Thoracic aorta (tissue), 2 donors: ENCODE results near the gene CLRN3. TPM values are rescaled to one million over a fixed set of nuclear protein-coding genes. Genes with fewer than 3 reads are reported as not detected.

ENCODE experiments used
- ATAC-seq: fragments of 150-250 bp; one replicate; pipeline ENCODE4 v1.8.0; 2017; ENCODE audit warnings: low read depth; ENCODE audit not compliant: insufficient number of reproducible peaks, low FRiP score
- DNase-seq: peaks from one replicate; pipeline ENCODE4 v3.0.0-alpha.2; 2020; ENCODE audit warnings: low spot score
- H3K27ac ChIP-seq, 2 donors: fragments of 200-600 bp; sonication (generic); 1 replicate in 1 of 2; 2 replicates in 1 of 2; pipeline ENCODE4 v1.5.1; 2016; ENCODE audit warnings: mild to moderate bottlenecking in 2 of 2, moderate library complexity in 2 of 2
- H3K27me3 ChIP-seq: fragments of 200-600 bp; sonication (generic); replicated peaks from 2 replicates; pipeline ENCODE4 v1.6.0; 2016; ENCODE audit warnings: mild to moderate bottlenecking; ENCODE audit not compliant: insufficient read depth
- H3K36me3 ChIP-seq: fragments of 200-600 bp; sonication (generic); one replicate; pipeline ENCODE4 v1.5.1; 2016
- H3K4me1 ChIP-seq, 2 donors: fragments of 200-600 bp; sonication (generic); 1 replicate in 1 of 2; 2 replicates in 1 of 2; pipeline versions ENCODE4 v1.5.1 to v1.6.0; 2016; ENCODE audit warnings: low read depth in 2 of 2, mild to moderate bottlenecking in 1 of 2; ENCODE audit not compliant: control insufficient read depth in 1 of 2
- H3K4me3 ChIP-seq: fragments of 200-600 bp; sonication (generic); 2 replicates; pipeline ENCODE4 v1.5.1; 2016; ENCODE audit warnings: mild to moderate bottlenecking
- H3K9me3 ChIP-seq: fragments of 200-600 bp; sonication (generic); 2 replicates; pipeline ENCODE4 v1.5.1; 2016
- total RNA-seq, 2 donors: library from RNA; depleted of rRNA; stranded (reverse); fragments of >200 nt; gene quantifications; one replicate each; pipeline versions ENCODE4 v1.1.0 to v1.2.3, GENCODE V29; 2016
- TF ChIP-seq, protein P1 (sequence below): fragments of 200-600 bp; sonication (generic); IDR thresholded peaks from one replicate; pipeline ENCODE4 v1.5.1; 2019; ENCODE audit warnings: antibody characterized with exemption

Gene CLRN3
- total RNA-seq, 2 donors from 2014 or later: not detected

DNA sequence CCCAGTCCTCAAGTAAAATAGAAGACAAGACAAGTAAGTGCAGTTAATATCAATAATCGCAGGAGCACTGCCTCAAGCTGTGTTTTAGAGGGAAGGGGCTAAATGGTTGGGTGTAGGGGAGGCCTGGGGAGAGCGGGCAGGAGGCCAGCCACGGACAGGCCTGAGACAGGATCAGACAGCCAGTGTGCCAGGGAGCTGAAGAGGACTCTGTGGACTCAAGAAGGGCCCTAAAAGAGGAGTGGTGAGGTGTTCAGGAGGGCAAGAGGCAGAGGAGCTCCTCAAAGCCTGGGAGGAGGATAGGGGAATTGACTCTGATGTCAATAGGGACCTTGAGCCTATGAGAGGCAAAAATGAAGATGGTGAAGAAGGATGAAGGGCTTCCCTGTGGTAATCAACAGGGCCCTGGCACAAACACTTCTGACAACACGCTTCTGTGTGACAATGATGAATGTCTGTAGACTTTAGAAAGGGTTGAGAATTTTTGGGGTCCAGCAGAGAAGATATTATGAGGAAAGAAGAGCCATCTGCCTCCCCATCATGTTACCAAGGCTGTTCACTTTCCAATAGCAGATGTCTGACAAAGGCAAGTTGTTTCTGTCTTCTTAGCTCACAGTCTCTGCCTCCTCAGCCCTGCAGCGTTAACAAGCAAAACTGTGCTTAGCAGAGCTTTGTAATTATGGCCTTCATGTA is 11.7 kb upstream of the CLRN3 start:
- Histone ChIP-seq H3K9me3 (no peaks in the 10 kb centered on the region), H3K4me3 (no peak overlapping the region), H3K36me3 (no peaks in the 10 kb centered on the region), H3K27ac (no peak overlapping the region), H3K27me3 (no peaks in the 10 kb centered on the region), H3K4me1 (peaks cover 3 to 16% of the 10 kb centered on the region in 2 donors)
- ATAC-seq (no peak), DNase-seq (no peak)
- TF ChIP-seq, protein P1, sequence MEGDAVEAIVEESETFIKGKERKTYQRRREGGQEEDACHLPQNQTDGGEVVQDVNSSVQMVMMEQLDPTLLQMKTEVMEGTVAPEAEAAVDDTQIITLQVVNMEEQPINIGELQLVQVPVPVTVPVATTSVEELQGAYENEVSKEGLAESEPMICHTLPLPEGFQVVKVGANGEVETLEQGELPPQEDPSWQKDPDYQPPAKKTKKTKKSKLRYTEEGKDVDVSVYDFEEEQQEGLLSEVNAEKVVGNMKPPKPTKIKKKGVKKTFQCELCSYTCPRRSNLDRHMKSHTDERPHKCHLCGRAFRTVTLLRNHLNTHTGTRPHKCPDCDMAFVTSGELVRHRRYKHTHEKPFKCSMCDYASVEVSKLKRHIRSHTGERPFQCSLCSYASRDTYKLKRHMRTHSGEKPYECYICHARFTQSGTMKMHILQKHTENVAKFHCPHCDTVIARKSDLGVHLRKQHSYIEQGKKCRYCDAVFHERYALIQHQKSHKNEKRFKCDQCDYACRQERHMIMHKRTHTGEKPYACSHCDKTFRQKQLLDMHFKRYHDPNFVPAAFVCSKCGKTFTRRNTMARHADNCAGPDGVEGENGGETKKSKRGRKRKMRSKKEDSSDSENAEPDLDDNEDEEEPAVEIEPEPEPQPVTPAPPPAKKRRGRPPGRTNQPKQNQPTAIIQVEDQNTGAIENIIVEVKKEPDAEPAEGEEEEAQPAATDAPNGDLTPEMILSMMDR: no peak

DNA sequence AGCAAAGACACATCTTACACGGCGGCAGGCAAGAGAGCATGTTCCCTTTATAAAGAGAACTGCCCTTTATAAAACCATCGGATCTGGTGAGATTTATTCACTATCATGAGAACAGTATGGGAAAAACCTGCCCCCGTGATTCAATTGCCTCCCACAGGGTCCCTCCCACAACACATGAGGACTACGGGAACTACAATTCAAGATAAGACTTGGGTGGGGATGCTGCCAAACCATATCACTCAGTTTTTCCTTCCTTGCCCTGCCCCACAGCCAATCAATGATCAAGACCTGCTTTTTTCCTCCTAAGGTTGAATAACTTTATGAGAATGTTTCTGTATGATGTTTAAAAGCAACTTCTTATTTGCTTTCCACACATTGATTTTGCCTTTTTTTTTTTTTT is 11.0 kb upstream of the CLRN3 start:
- no peaks in the 10 kb centered on the region for H3K9me3 ChIP-seq
- no peaks in the 10 kb centered on the region for H3K27me3 ChIP-seq
- no peak for DNase-seq
- TF ChIP-seq, protein P1: no peak
- H3K36me3 ChIP-seq: no peaks in the 10 kb centered on the region
- no peak overlapping the region for H3K27ac ChIP-seq
- ATAC-seq: no peak
- no peak overlapping the region for H3K4me3 ChIP-seq
- H3K4me1 ChIP-seq: peaks cover 3 to 13% of the 10 kb centered on the region in 2 donors

DNA sequence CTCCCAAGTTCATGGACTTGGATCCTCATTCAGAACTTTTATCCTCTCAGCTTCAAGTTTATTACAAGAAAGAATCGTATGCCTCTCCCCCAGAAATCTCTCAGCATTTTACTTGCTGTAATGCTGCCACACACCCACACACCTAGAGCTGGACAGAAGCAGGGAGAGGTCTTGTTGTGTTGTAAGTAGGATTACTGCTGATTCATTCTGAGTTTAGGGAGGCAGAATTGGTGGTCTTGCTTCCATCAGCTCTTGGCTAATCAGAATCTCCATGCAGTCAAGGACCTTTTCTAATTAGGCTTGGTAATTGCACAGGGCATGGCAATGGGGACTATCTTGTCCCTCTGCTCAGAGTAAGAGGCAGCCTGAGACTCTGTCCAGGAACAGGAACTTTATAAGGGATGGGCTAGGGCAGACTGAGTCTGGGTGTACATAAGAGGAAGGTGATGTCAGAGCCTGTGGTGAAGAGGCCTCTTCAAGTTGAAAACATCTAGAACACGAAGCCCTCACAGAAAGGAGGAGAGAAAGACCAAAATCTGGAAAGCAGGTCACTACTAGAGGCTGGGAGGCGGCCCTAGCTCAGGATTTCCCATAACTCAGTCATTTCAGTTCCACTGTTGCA is 7.1 kb upstream of the CLRN3 start:
- TF ChIP-seq, protein P1: no peak
- Histone ChIP-seq H3K27ac (no peak overlapping the region), H3K9me3 (no peaks in the 10 kb centered on the region), H3K27me3 (no peaks in the 10 kb centered on the region), H3K36me3 (no peaks in the 10 kb centered on the region), H3K4me1 (no peaks in the 10 kb centered on the region), H3K4me3 (no peak overlapping the region)
- ATAC-seq (no peak), DNase-seq (no peak)

DNA sequence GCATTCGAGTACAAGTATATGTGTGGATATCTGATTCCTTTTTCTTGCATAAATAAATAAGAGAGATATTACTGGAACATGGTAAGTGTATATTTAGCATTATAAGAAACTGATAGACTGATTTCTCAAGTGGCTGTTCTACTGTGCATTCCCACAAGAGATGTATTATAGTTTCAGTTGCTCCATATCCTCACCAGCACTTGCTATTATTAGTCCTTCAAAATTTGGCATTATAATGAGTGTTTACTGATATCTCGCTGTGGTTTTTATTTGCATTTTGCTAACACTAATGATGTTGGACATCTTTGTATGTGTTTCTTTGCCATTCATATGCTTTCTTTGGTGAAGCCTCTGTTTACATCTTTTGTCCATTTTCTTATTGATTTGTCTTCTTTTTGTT is 4.4 kb upstream of the CLRN3 start:
- H3K9me3 ChIP-seq: no peaks in the 10 kb centered on the region
- no peak for ATAC-seq
- no peak overlapping the region for H3K4me3 ChIP-seq
- TF ChIP-seq, protein P1: no peak
- no peaks in the 10 kb centered on the region for H3K36me3 ChIP-seq
- DNase-seq: no peak
- H3K27ac ChIP-seq: no peak overlapping the region
- H3K27me3 ChIP-seq: no peaks in the 10 kb centered on the region
- H3K4me1 ChIP-seq: no peaks in the 10 kb centered on the region

DNA sequence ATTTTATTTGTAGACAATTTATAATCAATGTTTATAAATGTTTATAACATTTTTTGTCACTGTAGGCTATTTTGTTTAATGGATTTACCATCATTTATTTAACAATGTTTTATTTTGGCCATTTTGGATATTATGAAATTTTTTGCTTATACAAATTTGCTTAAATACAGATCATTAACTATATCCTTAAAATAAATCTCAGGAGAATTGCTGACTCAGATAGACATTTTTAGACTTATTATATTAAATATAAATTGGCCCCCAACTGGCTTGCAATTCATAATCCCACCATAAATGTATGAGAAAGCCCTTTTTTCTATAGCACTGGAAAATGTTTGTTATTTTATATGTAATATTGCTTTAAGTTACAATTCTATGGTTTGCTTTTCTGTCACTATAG is 3.8 kb upstream of the CLRN3 start:
- no peak for DNase-seq
- Histone ChIP-seq H3K27ac (no peak overlapping the region), H3K27me3 (no peaks in the 10 kb centered on the region), H3K9me3 (no peaks in the 10 kb centered on the region), H3K36me3 (no peaks in the 10 kb centered on the region), H3K4me1 (no peaks in the 10 kb centered on the region), H3K4me3 (no peak overlapping the region)
- TF ChIP-seq, protein P1: no peak
- no peak for ATAC-seq
